ENCODE measurements around the gene TMC7. TPM values are rescaled to one million over a fixed set of nuclear protein-coding genes. Genes with fewer than 3 reads are reported as not detected.
A peak's percentile ranks its signal among the peaks of the same experiment; 100 is the strongest.
"Not testable (repeated sequence)": the region's sequence is repeated elsewhere in the genome, so short reads cannot be mapped to it uniquely, and the experiment has no call there.

TMC7 gene
- 1 to 10 TPM in 1 of 2 donors, under 1 TPM in 1; 0.85 to 1.2 TPM for total RNA-seq
- long read RNA-seq: 0 reads

GRCh38 chr16:18983565-18984434 lies at the start of gene TMC7:
TSS of gene TMC7 (plus strand) at chr16:18983934. CDS start at chr16:18984064, 130 bp downstream.
- peak; percentile 84 for DNase-seq
- intact Hi-C loops (cut with DNase I): loop anchor here in 1 of 2 donors (1.0 to 10.0 kb wide), 2 partner anchors 88 to 391 kb away; no protein-coding TSS in a partner anchor
- peak; percentile 95 to 97 for ATAC-seq

GRCh38 chr16:18936727-18937340 lies 46.9 kb upstream of the TMC7 start:
- DNase-seq (no peak), ATAC-seq (no peak)
- intact Hi-C loops (cut with DNase I): no loop called here

GRCh38 chr16:18937390-18937789 lies 46.3 kb upstream of the TMC7 start:
- ATAC-seq (no peak), DNase-seq (no peak)
- intact Hi-C loops (cut with DNase I): no loop called here

- intact Hi-C loops (cut with DNase I): no loop called here
- ATAC-seq (no peak), DNase-seq (no peak)
Measured at GRCh38 chr16:18938986-18939385, 44.7 kb upstream of the TMC7 start.

- DNase-seq (no peak), ATAC-seq (no peak)
- intact Hi-C loops (cut with DNase I): no loop called here
Measured at GRCh38 chr16:18941471-18941870, 42.3 kb upstream of the TMC7 start.

GRCh38 chr16:18942061-18942460 lies 41.7 kb upstream of the TMC7 start:
- intact Hi-C loops (cut with DNase I): no loop called here
- ATAC-seq: no peak
- no peak for DNase-seq

GRCh38 chr16:18943414-18943813 lies 40.3 kb upstream of the TMC7 start:
- ATAC-seq: no peak
- intact Hi-C loops (cut with DNase I): no loop called here
- no peak for DNase-seq

- ATAC-seq (no peak), DNase-seq (no peak)
- intact Hi-C loops (cut with DNase I): no loop called here
Measured at GRCh38 chr16:18945233-18945632, 38.5 kb upstream of the TMC7 start.

GRCh38 chr16:18948372-18949020 lies 35.2 kb upstream of the TMC7 start:
- no peak for DNase-seq
- intact Hi-C loops (cut with DNase I): no loop called here
- ATAC-seq: no peak

GRCh38 chr16:18950469-18951185 lies 33.1 kb upstream of the TMC7 start:
- ATAC-seq (no peak), DNase-seq (no peak)
- intact Hi-C loops (cut with DNase I): no loop called here

- DNase-seq (no peak), ATAC-seq (no peak)
- intact Hi-C loops (cut with DNase I): no loop called here
Measured at GRCh38 chr16:18953547-18953946, 30.2 kb upstream of the TMC7 start.

- intact Hi-C loops (cut with DNase I); DNase-seq; ATAC-seq: not testable (repeated sequence)
Measured at GRCh38 chr16:18955874-18956580, 27.7 kb upstream of the TMC7 start.

GRCh38 chr16:18956658-18957241 lies 27.0 kb upstream of the TMC7 start:
- ATAC-seq; intact Hi-C loops (cut with DNase I); DNase-seq: not testable (repeated sequence)

- ATAC-seq (no peak), DNase-seq (no peak)
- intact Hi-C loops (cut with DNase I): no loop called here
Measured at GRCh38 chr16:18958621-18959029, 25.1 kb upstream of the TMC7 start.

GRCh38 chr16:18959031-18959505 lies 24.7 kb upstream of the TMC7 start:
- no peak for DNase-seq
- intact Hi-C loops (cut with DNase I): no loop called here
- ATAC-seq: peak; percentile 70 to 78

GRCh38 chr16:18965555-18965954 lies 18.2 kb upstream of the TMC7 start:
- no peak for DNase-seq
- no peak for ATAC-seq
- intact Hi-C loops (cut with DNase I): loop anchor here in 1 of 2 donors (10.0 kb wide), 1 partner anchor 161 kb away; the partner anchor contains the start of gene ARL6IP1

- intact Hi-C loops (cut with DNase I): loop anchor here in 1 of 2 donors (10.0 kb wide), 1 partner anchor 162 kb away; the partner anchor contains the start of gene ARL6IP1
- ATAC-seq (no peak), DNase-seq (no peak)
Measured at GRCh38 chr16:18966791-18967190, 16.9 kb upstream of the TMC7 start.

Measured in left cardiac atrium (tissue), 4 donors.